BJ (cell line): ENCODE data around the gene FAM171A1. TPM values are rescaled to one million over a fixed set of nuclear protein-coding genes. Genes with fewer than 3 reads are reported as not detected.

Experiments used
- CTCF ChIA-PET: fragments of 350-600 bp; formaldehyde crosslinking; extraction: SDS; loops from one replicate; lab custom pipeline; 2021; ENCODE audit warnings: antibody characterized with exemption, inconsistent platforms; lab: Yijun Ruan, JAX
- POLR2A ChIA-PET: fragments of 300-600 bp; sonication (Branson Sonifier 250); formaldehyde crosslinking; extraction: SDS; loops from one replicate; lab custom pipeline; 2021; ENCODE audit warnings: antibody characterized with exemption; lab: Charles Lee
- DNase-seq: peaks from one replicate; pipeline ENCODE4 v3.0.0-alpha.2; 2011; ENCODE audit warnings: low read depth
- H3K27me3 ChIP-seq: 2 replicates; pipeline ENCODE4 v1.6.0; 2011; ENCODE audit warnings: low read length; ENCODE audit not compliant: control insufficient read depth, insufficient read depth
- H3K36me3 ChIP-seq: 2 replicates; pipeline ENCODE4 v1.5.1; 2011; ENCODE audit warnings: low read length; ENCODE audit not compliant: control insufficient read depth, insufficient read depth
- H3K4me3 ChIP-seq: 2 replicates; pipeline ENCODE4 v1.5.1; 2011; ENCODE audit warnings: low read depth, mild to moderate bottlenecking, control low read depth, low read length
- CTCF ChIP-seq: IDR thresholded peaks from 2 replicates; pipeline ENCODE4 v1.5.1; 2011; ENCODE audit warnings: low read depth, mild to moderate bottlenecking, control low read depth, inconsistent platforms, low read length, moderate library complexity; ENCODE audit not compliant: insufficient read depth
- polyA plus RNA-seq: library from polyadenylated mRNA; depleted of rRNA; stranded (reverse); fragments of >200 nt; gene quantifications from 2 replicates; pipeline ENCODE4 v1.2.3, GENCODE V29; 2011

Gene FAM171A1
- polyA plus RNA-seq, 1 experiment: 18.4 TPM

- Histone ChIP-seq H3K27me3 (no peaks in the 10 kb centered on the region), H3K4me3 (no peak overlapping the region), H3K36me3 (no peaks in the 10 kb centered on the region; the same call in 1 of the 2 replicates)
- POLR2A ChIA-PET: no interaction called here
- no peak for DNase-seq
- TF ChIP-seq CTCF: no peak
- CTCF ChIA-PET: interaction anchor here (1.3 kb wide), 1 partner anchor 15 kb away, joined by 4 read pairs; the partner anchor contains the start of gene NMT2
Observed at GRCh38 chr10:15183689-15184481, 187.2 kb downstream of the FAM171A1 start.

GRCh38 chr10:15182540-15183207, 188.4 kb downstream of the FAM171A1 start:
- no peak for TF ChIP-seq CTCF
- POLR2A ChIA-PET: no interaction called here
- H3K4me3 ChIP-seq: no peak overlapping the region

GRCh38 chr10:15181576-15182156, 189.4 kb downstream of the FAM171A1 start:
- POLR2A ChIA-PET: interaction anchor here (0.6 kb wide), 1 partner anchor 38 kb away, joined by 3 read pairs; no protein-coding TSS in a partner anchor
- no peaks in the 10 kb centered on the region for H3K27me3 ChIP-seq
- no peak for TF ChIP-seq CTCF
- H3K4me3 ChIP-seq: no peak overlapping the region
- no peak for DNase-seq
- CTCF ChIA-PET: interaction anchor here (1.6 kb wide), 1 partner anchor 8 kb away, joined by 5 read pairs; no protein-coding TSS in a partner anchor
- H3K36me3 ChIP-seq: no peaks in the 10 kb centered on the region; the same call in 1 of the 2 replicates

More at GRCh38 chr10:15182540-15183207, 188.4 kb downstream of the FAM171A1 start:
- Histone ChIP-seq H3K27me3 (no peaks in the 10 kb centered on the region), H3K36me3 (no peaks in the 10 kb centered on the region; the same call in 1 of the 2 replicates)
- CTCF ChIA-PET: interaction anchor here (0.7 kb wide), 1 partner anchor 311 kb away, joined by 3 read pairs; no protein-coding TSS in a partner anchor
- no peak for DNase-seq

- DNase-seq: no peak
- H3K4me3 ChIP-seq: no peak overlapping the region
- H3K36me3 ChIP-seq: no peaks in the 10 kb centered on the region; the same call in 1 of the 2 replicates
- ChIA-PET CTCF (interaction anchor here (1.4 to 1.6 kb wide), 2 partner anchors 9 to 13 kb away, joined by 4 to 5 read pairs; no protein-coding TSS in a partner anchor), POLR2A (no interaction called here)
- no peaks in the 10 kb centered on the region for H3K27me3 ChIP-seq
- TF ChIP-seq CTCF: no peak
Observed at GRCh38 chr10:15180736-15181135, 190.4 kb downstream of the FAM171A1 start.

GRCh38 chr10:15176269-15176668, 194.8 kb downstream of the FAM171A1 start:
- ChIA-PET CTCF (interaction anchor here (0.7 kb wide), 1 partner anchor 30 kb away, joined by 3 read pairs; no protein-coding TSS in a partner anchor), POLR2A (no interaction called here)
- no peaks in the 10 kb centered on the region for H3K36me3 ChIP-seq
- no peaks in the 10 kb centered on the region for H3K27me3 ChIP-seq
- no peak for DNase-seq
- no peak overlapping the region for H3K4me3 ChIP-seq
- TF ChIP-seq CTCF: no peak
